Activated T-helper 17 cell treated with anti-CD3 and anti-CD28 coated beads, Interleukin-2, amount 50 U/mL, for 72 hours (primary cell): ENCODE data around the gene GRIA4. TPM values are rescaled to one million over a fixed set of nuclear protein-coding genes. Genes with fewer than 3 reads are reported as not detected.

Experiments used
- ATAC-seq: fragments of 150-1000 bp; cut with Tn5 transposase; replicated peaks from 2 replicates; pipeline ENCODE4 v1.10.0; 2021; ENCODE audit warnings: mild to moderate bottlenecking, moderate library complexity
- H3K27ac Mint-ChIP-seq: one replicate; pipeline ENCODE4 v1.8.0; 2022; ENCODE audit warnings: mixed read lengths
- H3K27me3 Mint-ChIP-seq: one replicate; pipeline ENCODE4 v1.8.0; 2022; ENCODE audit warnings: mixed read lengths
- H3K36me3 Mint-ChIP-seq: one replicate; pipeline ENCODE4 v1.8.0; 2022; ENCODE audit warnings: low read depth, mild to moderate bottlenecking, mixed read lengths
- H3K4me1 Mint-ChIP-seq: one replicate; pipeline ENCODE4 v1.8.0; 2022; ENCODE audit warnings: mixed read lengths
- H3K4me3 Mint-ChIP-seq: one replicate; pipeline ENCODE4 v1.8.0; 2022; ENCODE audit warnings: mild to moderate bottlenecking, mixed read lengths
- H3K9me3 Mint-ChIP-seq: one replicate; pipeline ENCODE4 v1.8.0; 2022; ENCODE audit warnings: mixed read lengths
- total RNA-seq, 2 donors: library from RNA; stranded (reverse); gene quantifications; one replicate each; pipeline ENCODE4 v1.2.3, GENCODE V29; 2022

Gene GRIA4
- total RNA-seq, 2 donors from 2014 or later, result not detected

- no peak for ATAC-seq
- Mint-ChIP-seq H3K4me3 (no peak overlapping the region), H3K9me3 (peaks cover 4% of the 10 kb centered on the region)
Measured at GRCh38 chr11:105667441-105667840, 57.6 kb downstream of the GRIA4 start.

GRCh38 chr11:105670811-105671210 lies 60.9 kb downstream of the GRIA4 start:
- no peak for ATAC-seq
- Mint-ChIP-seq H3K9me3 (peaks cover 10% of the 10 kb centered on the region), H3K36me3 (no peaks in the 10 kb centered on the region), H3K27me3 (peaks cover 13% of the 10 kb centered on the region), H3K27ac (no peak overlapping the region), H3K4me1 (no peaks in the 10 kb centered on the region), H3K4me3 (no peak overlapping the region)

More at GRCh38 chr11:105667441-105667840, 57.6 kb downstream of the GRIA4 start:
- peaks cover 7% of the 10 kb centered on the region for H3K27me3 Mint-ChIP-seq
- H3K27ac Mint-ChIP-seq, result no peak overlapping the region
- H3K4me1 Mint-ChIP-seq, result no peaks in the 10 kb centered on the region
- no peaks in the 10 kb centered on the region for H3K36me3 Mint-ChIP-seq

- Mint-ChIP-seq H3K9me3 (peaks cover 10% of the 10 kb centered on the region), H3K36me3 (no peaks in the 10 kb centered on the region), H3K27ac (no peak overlapping the region), H3K27me3 (peaks cover 10% of the 10 kb centered on the region), H3K4me3 (no peak overlapping the region), H3K4me1 (no peaks in the 10 kb centered on the region)
- no peak for ATAC-seq
Measured at GRCh38 chr11:105673089-105673488, 63.2 kb downstream of the GRIA4 start.

GRCh38 chr11:105689631-105690030 lies 79.8 kb downstream of the GRIA4 start:
- Mint-ChIP-seq H3K4me3 (no peak overlapping the region), H3K9me3 (no peaks in the 10 kb centered on the region), H3K27me3 (no peaks in the 10 kb centered on the region), H3K36me3 (no peaks in the 10 kb centered on the region), H3K4me1 (no peaks in the 10 kb centered on the region), H3K27ac (no peak overlapping the region)
- ATAC-seq, result no peak

GRCh38 chr11:105690467-105690866 lies 80.6 kb downstream of the GRIA4 start:
- Mint-ChIP-seq H3K27me3 (no peaks in the 10 kb centered on the region), H3K36me3 (no peaks in the 10 kb centered on the region), H3K9me3 (no peaks in the 10 kb centered on the region), H3K27ac (no peak overlapping the region), H3K4me1 (no peaks in the 10 kb centered on the region), H3K4me3 (no peak overlapping the region)
- no peak for ATAC-seq

GRCh38 chr11:105693075-105693759 lies 83.3 kb downstream of the GRIA4 start:
- ATAC-seq, result no peak
- no peaks in the 10 kb centered on the region for H3K4me1 Mint-ChIP-seq
- H3K4me3 Mint-ChIP-seq, result no peak overlapping the region
- H3K36me3 Mint-ChIP-seq, result no peaks in the 10 kb centered on the region
- no peaks in the 10 kb centered on the region for H3K27me3 Mint-ChIP-seq
- no peaks in the 10 kb centered on the region for H3K9me3 Mint-ChIP-seq
- no peak overlapping the region for H3K27ac Mint-ChIP-seq

GRCh38 chr11:105696000-105696399 lies 86.1 kb downstream of the GRIA4 start:
- Mint-ChIP-seq H3K36me3 (no peaks in the 10 kb centered on the region), H3K4me1 (no peaks in the 10 kb centered on the region), H3K9me3 (peaks cover 4% of the 10 kb centered on the region), H3K4me3 (no peak overlapping the region), H3K27me3 (peaks cover 8% of the 10 kb centered on the region), H3K27ac (no peak overlapping the region)
- ATAC-seq, result no peak

- H3K36me3 Mint-ChIP-seq, result no peaks in the 10 kb centered on the region
- H3K27ac Mint-ChIP-seq, result no peak overlapping the region
- H3K4me1 Mint-ChIP-seq, result no peaks in the 10 kb centered on the region
- no peak overlapping the region for H3K4me3 Mint-ChIP-seq
- peaks cover 8% of the 10 kb centered on the region for H3K27me3 Mint-ChIP-seq
- peaks cover 4% of the 10 kb centered on the region for H3K9me3 Mint-ChIP-seq
- no peak for ATAC-seq
Measured at GRCh38 chr11:105697291-105697690, 87.4 kb downstream of the GRIA4 start.

GRCh38 chr11:105699203-105699602 lies 89.3 kb downstream of the GRIA4 start:
- Mint-ChIP-seq H3K4me3 (no peak overlapping the region), H3K36me3 (no peaks in the 10 kb centered on the region), H3K9me3 (peaks cover 4% of the 10 kb centered on the region), H3K27ac (no peak overlapping the region), H3K4me1 (no peaks in the 10 kb centered on the region), H3K27me3 (peaks cover 8% of the 10 kb centered on the region)
- no peak for ATAC-seq

GRCh38 chr11:105700271-105700670 lies 90.4 kb downstream of the GRIA4 start:
- Mint-ChIP-seq H3K4me3 (no peak overlapping the region), H3K27ac (no peak overlapping the region), H3K9me3 (peaks cover 4% of the 10 kb centered on the region), H3K36me3 (no peaks in the 10 kb centered on the region), H3K27me3 (peaks cover 8% of the 10 kb centered on the region), H3K4me1 (no peaks in the 10 kb centered on the region)
- no peak for ATAC-seq

GRCh38 chr11:105701098-105701497 lies 91.2 kb downstream of the GRIA4 start:
- Mint-ChIP-seq H3K9me3 (peaks cover 4% of the 10 kb centered on the region), H3K4me3 (no peak overlapping the region), H3K4me1 (no peaks in the 10 kb centered on the region), H3K27ac (no peak overlapping the region), H3K36me3 (no peaks in the 10 kb centered on the region), H3K27me3 (peaks cover 8% of the 10 kb centered on the region)
- no peak for ATAC-seq

- no peaks in the 10 kb centered on the region for H3K9me3 Mint-ChIP-seq
- no peak overlapping the region for H3K27ac Mint-ChIP-seq
- peaks cover 4% of the 10 kb centered on the region for H3K27me3 Mint-ChIP-seq
- no peak overlapping the region for H3K4me3 Mint-ChIP-seq
- ATAC-seq, result no peak
- H3K36me3 Mint-ChIP-seq, result no peaks in the 10 kb centered on the region
- H3K4me1 Mint-ChIP-seq, result no peaks in the 10 kb centered on the region
Measured at GRCh38 chr11:105705786-105706530, 96.1 kb downstream of the GRIA4 start.

GRCh38 chr11:105713106-105713505 lies 103.2 kb downstream of the GRIA4 start:
- peaks cover 4% of the 10 kb centered on the region for H3K27me3 Mint-ChIP-seq
- H3K36me3 Mint-ChIP-seq, result no peaks in the 10 kb centered on the region
- H3K9me3 Mint-ChIP-seq, result no peaks in the 10 kb centered on the region
- no peak for ATAC-seq
- H3K4me3 Mint-ChIP-seq, result no peak overlapping the region
- H3K4me1 Mint-ChIP-seq, result no peaks in the 10 kb centered on the region
- H3K27ac Mint-ChIP-seq, result no peak overlapping the region

GRCh38 chr11:105713696-105714095 lies 103.8 kb downstream of the GRIA4 start:
- Mint-ChIP-seq H3K4me1 (no peaks in the 10 kb centered on the region), H3K27ac (no peak overlapping the region), H3K4me3 (no peak overlapping the region), H3K36me3 (no peaks in the 10 kb centered on the region), H3K27me3 (peaks cover 4% of the 10 kb centered on the region), H3K9me3 (no peaks in the 10 kb centered on the region)
- ATAC-seq, result no peak

- ATAC-seq, result no peak
- Mint-ChIP-seq H3K27ac (no peak overlapping the region), H3K4me3 (no peak overlapping the region), H3K9me3 (no peaks in the 10 kb centered on the region), H3K4me1 (no peaks in the 10 kb centered on the region), H3K36me3 (no peaks in the 10 kb centered on the region), H3K27me3 (peaks cover 3% of the 10 kb centered on the region)
Measured at GRCh38 chr11:105718641-105719040, 108.8 kb downstream of the GRIA4 start.
